ENCODE measurements around the gene MBL2.
A peak's percentile ranks its signal among the peaks of the same experiment; 100 is the strongest.

MBL2 gene

DNA sequence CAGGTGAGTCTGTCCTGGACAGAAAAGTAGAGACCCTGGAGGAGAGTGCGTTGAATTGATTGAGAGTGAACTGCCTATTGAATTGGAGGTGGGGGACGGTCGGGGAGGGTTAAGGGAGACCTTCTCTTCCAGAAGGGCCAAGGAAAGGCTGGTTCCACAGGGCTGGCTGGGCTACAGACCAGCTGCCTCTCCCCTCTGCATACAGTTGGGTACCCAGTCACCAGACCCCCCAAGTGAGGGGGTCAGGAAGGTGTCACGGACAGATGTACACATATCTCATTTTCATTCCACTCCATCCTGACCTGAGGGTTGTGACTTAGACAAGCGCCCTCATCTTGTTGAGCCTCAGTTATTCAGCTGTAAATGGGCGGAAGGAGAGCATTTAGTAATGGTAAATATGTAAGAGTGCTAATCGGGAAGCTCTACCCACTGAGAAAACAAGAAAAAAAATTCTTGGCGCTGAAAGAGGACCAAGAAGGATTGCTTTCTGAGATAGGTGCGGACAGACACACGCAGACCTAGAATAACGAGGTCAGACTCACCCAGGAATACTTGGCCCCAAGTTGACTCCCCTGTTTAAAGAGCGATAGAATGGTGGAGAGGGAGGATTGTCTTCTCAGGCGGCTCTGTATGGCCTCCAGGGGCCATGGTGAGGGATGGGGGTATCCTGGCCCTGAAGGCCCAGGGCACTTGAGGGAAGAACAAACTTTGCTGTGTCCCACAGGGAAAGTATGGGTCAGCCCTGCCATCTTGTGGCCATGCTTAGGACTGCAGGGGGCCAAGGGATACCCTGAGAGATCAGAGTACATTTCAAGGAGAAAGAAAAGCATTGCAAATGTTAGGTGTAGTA, 7.2 kb upstream of the MBL2 start:
- H3K36me3 ChIP-seq (replicated peaks), result no peaks in the 10 kb centered on the region
- in situ Hi-C loops (cut with MboI; ENCODE audit: low sequenced_read_pairs), result no loop called here
- H3K4me1 ChIP-seq, result no peaks in the 10 kb centered on the region
- H3K9me3 ChIP-seq, result no peaks in the 10 kb centered on the region
- H3K27me3 ChIP-seq (ENCODE audit: low read depth), result no peaks in the 10 kb centered on the region
- H3K4me3 ChIP-seq, result no peak overlapping the region
- DNase-seq (ENCODE audit: low spot score in 2 of 2), result peak; percentile 54 to 87

GRCh38 chr10:52778511-52779392, 6.2 kb upstream of the MBL2 start:
- H3K9me3 ChIP-seq, result no peaks in the 10 kb centered on the region
- in situ Hi-C loops (cut with MboI; ENCODE audit: low sequenced_read_pairs), result no loop called here
- H3K36me3 ChIP-seq (replicated peaks), result no peaks in the 10 kb centered on the region
- no peaks in the 10 kb centered on the region for H3K4me1 ChIP-seq
- no peaks in the 10 kb centered on the region for H3K27me3 ChIP-seq (ENCODE audit: low read depth)
- peak in 1 of 2 experiments; percentile 42 for DNase-seq (ENCODE audit: low spot score in 2 of 2)
- H3K4me3 ChIP-seq, result no peak overlapping the region

DNA sequence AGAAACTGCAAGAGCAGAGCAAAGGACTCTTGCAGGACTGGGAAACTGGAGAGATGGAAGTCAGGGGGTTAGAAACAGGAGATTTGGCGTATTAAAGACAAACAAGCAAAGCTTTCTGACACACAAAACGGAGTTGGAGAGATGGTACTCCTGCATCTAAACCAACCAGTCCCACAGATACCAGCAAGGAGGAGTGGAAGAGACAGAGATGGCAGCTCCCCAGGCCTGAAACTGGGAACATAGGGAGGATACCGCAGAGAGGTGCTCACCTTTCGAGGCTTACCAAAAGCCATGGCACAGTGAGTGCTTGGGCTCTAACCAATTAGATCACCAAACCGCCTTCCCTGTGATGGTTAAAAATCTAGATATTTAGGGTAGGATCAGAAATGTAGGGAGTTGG, 4.8 kb upstream of the MBL2 start:
- in situ Hi-C loops (cut with MboI; ENCODE audit: low sequenced_read_pairs), result no loop called here
- no peaks in the 10 kb centered on the region for H3K4me1 ChIP-seq
- H3K27me3 ChIP-seq (ENCODE audit: low read depth), result no peaks in the 10 kb centered on the region
- no peak overlapping the region for H3K4me3 ChIP-seq
- no peak for DNase-seq (ENCODE audit: low spot score in 2 of 2)
- no peaks in the 10 kb centered on the region for H3K36me3 ChIP-seq (replicated peaks)
- H3K9me3 ChIP-seq, result no peaks in the 10 kb centered on the region

DNA sequence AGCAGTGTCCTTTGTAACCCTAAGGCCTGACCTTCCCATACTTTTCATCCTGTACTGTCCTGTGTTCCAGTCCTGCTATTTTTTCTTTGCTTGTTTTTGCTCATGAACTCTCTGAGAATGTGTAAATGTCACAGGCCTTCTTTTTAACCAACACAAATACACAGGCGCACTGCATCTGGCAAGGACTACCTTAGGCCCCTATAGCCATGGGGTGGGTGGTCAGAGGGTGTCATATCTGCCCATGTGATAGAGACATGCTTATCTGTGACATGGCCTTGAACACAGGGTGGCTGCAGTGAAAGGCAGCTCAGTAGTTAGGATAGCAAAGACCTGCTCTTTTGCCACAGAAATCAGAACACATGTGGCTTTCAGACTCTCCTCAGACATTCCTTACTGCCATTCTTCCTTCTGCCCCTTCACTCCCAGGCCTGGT, 3.9 kb upstream of the MBL2 start:
- Histone ChIP-seq H3K4me1 (no peaks in the 10 kb centered on the region), H3K27me3 (ENCODE audit: low read depth) (no peaks in the 10 kb centered on the region), H3K9me3 (no peaks in the 10 kb centered on the region), H3K4me3 (no peak overlapping the region), H3K36me3 (replicated peaks) (no peaks in the 10 kb centered on the region)
- no peak for DNase-seq (ENCODE audit: low spot score in 2 of 2)
- in situ Hi-C loops (cut with MboI; ENCODE audit: low sequenced_read_pairs), result no loop called here

- DNase-seq (ENCODE audit: low spot score in 2 of 2), result no peak
- Histone ChIP-seq H3K9me3 (no peaks in the 10 kb centered on the region), H3K27me3 (ENCODE audit: low read depth) (no peaks in the 10 kb centered on the region), H3K4me3 (no peak overlapping the region), H3K36me3 (replicated peaks) (no peaks in the 10 kb centered on the region), H3K4me1 (no peaks in the 10 kb centered on the region)
- in situ Hi-C loops (cut with MboI; ENCODE audit: low sequenced_read_pairs), result no loop called here
Measured at GRCh38 chr10:52775132-52775647, 2.6 kb upstream of the MBL2 start.

DNA sequence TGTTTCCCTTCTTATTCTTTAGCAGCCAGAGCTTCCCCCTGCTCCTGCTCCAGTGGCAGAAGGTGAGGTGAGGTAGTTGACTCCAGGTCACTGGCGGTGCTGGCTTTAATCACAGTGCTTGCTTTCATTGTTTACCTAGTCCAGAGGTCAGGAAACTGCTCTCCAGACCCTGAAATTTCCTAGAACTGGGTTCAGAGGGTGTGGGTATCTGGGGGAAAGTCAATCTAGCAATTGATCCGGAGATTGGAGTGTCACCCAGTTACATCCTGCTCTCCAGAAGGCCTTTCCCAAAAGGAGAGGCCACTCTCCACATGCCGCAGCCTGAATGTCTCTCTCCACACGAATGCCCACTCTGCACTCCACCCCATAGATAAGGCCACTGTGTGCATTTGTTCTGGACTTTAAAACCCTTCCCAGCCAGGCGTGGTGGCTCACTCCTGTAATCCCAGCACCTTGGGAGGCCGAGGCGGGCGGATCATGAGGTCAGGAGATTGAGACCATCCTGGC, 2.1 kb upstream of the MBL2 start:
- Histone ChIP-seq H3K27me3 (ENCODE audit: low read depth) (no peaks in the 10 kb centered on the region), H3K9me3 (no peaks in the 10 kb centered on the region), H3K4me3 (no peak overlapping the region), H3K4me1 (no peaks in the 10 kb centered on the region), H3K36me3 (replicated peaks) (no peaks in the 10 kb centered on the region)
- DNase-seq (ENCODE audit: low spot score in 2 of 2), result no peak
- in situ Hi-C loops (cut with MboI; ENCODE audit: low sequenced_read_pairs), result no loop called here

GRCh38 chr10:52774182-52774581, 1.6 kb upstream of the MBL2 start:
- H3K27me3 ChIP-seq (ENCODE audit: low read depth), result no peaks in the 10 kb centered on the region
- in situ Hi-C loops (cut with MboI; ENCODE audit: low sequenced_read_pairs), result no loop called here

DNA sequence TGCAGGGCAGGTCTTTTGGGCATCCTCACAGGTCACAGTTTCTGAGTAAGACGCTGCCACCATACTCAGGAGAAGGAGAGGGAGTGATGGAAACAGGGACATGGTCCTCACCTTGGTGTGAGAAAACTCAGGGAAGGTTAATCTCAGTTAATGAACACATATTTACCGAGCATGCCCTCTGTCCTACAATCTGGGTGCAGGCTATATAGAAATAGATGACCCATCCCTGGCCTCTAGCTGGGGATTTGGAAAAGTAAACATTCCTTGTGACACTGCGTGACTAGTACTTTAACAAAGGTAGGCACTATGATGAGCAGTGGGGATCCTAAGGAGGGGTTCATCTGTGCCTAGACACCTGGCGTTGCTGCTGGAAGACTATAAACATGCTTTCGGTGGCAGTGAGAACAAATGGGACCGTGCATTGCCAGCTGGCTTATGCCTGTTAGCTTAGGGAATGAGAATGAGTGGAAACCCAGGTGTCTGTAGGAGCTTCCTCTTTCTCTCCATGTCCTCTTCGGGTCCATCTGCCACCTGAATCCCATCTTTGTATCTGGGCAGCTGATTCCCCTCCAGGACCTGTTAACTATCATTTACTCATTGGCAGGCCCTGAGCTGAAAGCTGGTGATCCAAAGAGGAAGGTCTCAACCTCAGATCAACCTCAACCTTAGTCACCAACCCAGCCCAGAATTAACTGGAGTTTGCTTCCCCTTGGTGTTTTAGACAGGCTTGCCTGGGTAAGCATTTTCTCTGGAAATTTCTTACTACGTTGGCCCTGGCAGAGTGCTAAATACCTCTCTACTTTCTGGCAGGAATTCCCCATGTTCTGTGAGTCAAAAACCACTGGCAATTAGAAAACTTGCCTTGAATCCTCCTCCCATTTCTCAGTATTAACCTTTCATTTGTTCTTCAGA, 794 bp downstream of the MBL2 start:
- Histone ChIP-seq H3K27me3 (ENCODE audit: low read depth) (no peaks in the 10 kb centered on the region), H3K36me3 (replicated peaks) (no peaks in the 10 kb centered on the region), H3K4me1 (no peaks in the 10 kb centered on the region), H3K9me3 (no peaks in the 10 kb centered on the region), H3K4me3 (no peak overlapping the region)
- DNase-seq (ENCODE audit: low spot score in 2 of 2), result no peak
- in situ Hi-C loops (cut with MboI; ENCODE audit: low sequenced_read_pairs), result no loop called here

More at GRCh38 chr10:52774182-52774581, 1.6 kb upstream of the MBL2 start:
- Histone ChIP-seq H3K4me1 (no peaks in the 10 kb centered on the region), H3K4me3 (no peak overlapping the region), H3K36me3 (replicated peaks) (no peaks in the 10 kb centered on the region), H3K9me3 (no peaks in the 10 kb centered on the region)
- no peak for DNase-seq (ENCODE audit: low spot score in 2 of 2)

GRCh38 chr10:52770904-52771303, 1.7 kb downstream of the MBL2 start:
- Histone ChIP-seq H3K27me3 (ENCODE audit: low read depth) (no peaks in the 10 kb centered on the region), H3K4me1 (no peaks in the 10 kb centered on the region), H3K4me3 (no peak overlapping the region), H3K36me3 (replicated peaks) (no peaks in the 10 kb centered on the region), H3K9me3 (no peaks in the 10 kb centered on the region)
- in situ Hi-C loops (cut with MboI; ENCODE audit: low sequenced_read_pairs), result no loop called here
- no peak for DNase-seq (ENCODE audit: low spot score in 2 of 2)

- Histone ChIP-seq H3K4me1 (no peaks in the 10 kb centered on the region), H3K9me3 (no peaks in the 10 kb centered on the region), H3K36me3 (replicated peaks) (no peaks in the 10 kb centered on the region), H3K4me3 (no peak overlapping the region), H3K27me3 (ENCODE audit: low read depth) (no peaks in the 10 kb centered on the region)
- no peak for DNase-seq (ENCODE audit: low spot score in 2 of 2)
- in situ Hi-C loops (cut with MboI; ENCODE audit: low sequenced_read_pairs), result no loop called here
Measured at GRCh38 chr10:52769966-52770365, 2.6 kb downstream of the MBL2 start.

DNA sequence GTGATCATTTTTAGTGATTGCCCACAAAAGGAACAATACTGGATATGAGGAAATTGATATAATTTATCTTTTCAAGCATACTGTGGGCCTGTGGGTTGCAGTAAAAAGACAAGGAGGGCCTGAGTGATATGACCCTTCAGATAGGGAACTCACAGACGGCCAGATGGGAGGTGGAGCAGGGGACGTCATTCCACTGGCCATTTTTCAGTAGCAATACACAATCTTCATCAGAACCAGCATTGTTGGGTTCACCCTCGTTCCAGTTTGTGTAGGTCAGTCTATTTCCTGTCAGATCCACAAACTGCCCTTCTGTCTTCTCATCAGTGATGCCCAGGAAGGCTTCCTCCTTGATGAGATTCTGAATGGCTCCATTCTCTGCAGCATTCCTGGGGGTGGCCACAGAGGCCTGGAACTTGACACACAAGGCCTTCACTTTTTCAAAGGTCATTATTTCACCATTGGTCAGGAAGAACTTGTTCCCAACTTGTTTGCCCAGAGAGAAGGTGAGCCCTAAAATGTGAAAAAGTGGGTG, 4.5 kb downstream of the MBL2 start:
- Histone ChIP-seq H3K9me3 (no peaks in the 10 kb centered on the region), H3K36me3 (replicated peaks) (no peaks in the 10 kb centered on the region), H3K27me3 (ENCODE audit: low read depth) (no peaks in the 10 kb centered on the region), H3K4me3 (no peak overlapping the region), H3K4me1 (no peaks in the 10 kb centered on the region)
- DNase-seq (ENCODE audit: low spot score in 2 of 2), result no peak
- in situ Hi-C loops (cut with MboI; ENCODE audit: low sequenced_read_pairs), result no loop called here

DNA sequence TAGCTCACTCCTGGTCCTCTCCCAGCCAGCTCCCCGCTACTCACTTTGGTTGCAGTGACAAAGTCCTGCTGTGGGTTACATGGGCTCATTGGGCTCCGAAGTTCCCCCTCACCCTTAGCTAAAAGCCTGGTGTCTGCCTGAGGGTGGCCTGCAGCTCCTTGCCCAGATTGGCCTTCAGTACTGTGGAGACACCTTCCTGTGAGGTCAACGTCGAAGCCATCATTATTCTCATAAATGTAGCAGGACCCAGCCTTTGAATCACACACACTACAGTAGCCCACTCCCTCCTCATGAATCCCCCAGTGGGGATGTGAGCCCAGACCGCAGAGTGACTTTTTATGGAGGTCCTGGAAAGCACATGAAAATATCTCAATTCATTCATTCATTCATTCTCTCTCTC, 10.5 kb downstream of the MBL2 start:
- DNase-seq (ENCODE audit: low spot score in 2 of 2), result no peak
- Histone ChIP-seq H3K9me3 (no peaks in the 10 kb centered on the region), H3K4me1 (no peaks in the 10 kb centered on the region), H3K27me3 (ENCODE audit: low read depth) (no peaks in the 10 kb centered on the region), H3K36me3 (replicated peaks) (no peaks in the 10 kb centered on the region), H3K4me3 (no peak overlapping the region)
- in situ Hi-C loops (cut with MboI; ENCODE audit: low sequenced_read_pairs), result no loop called here

- in situ Hi-C loops (cut with MboI; ENCODE audit: low sequenced_read_pairs), result no loop called here
- Histone ChIP-seq H3K36me3 (replicated peaks) (no peaks in the 10 kb centered on the region), H3K9me3 (no peaks in the 10 kb centered on the region), H3K4me1 (no peaks in the 10 kb centered on the region), H3K4me3 (no peak overlapping the region), H3K27me3 (ENCODE audit: low read depth) (no peaks in the 10 kb centered on the region)
- no peak for DNase-seq (ENCODE audit: low spot score in 2 of 2)
Measured at GRCh38 chr10:52759154-52759553, 13.4 kb downstream of the MBL2 start.

All from HAP-1 (cell line).